CD4-positive, alpha-beta T cell treated with Interleukin-1 beta for 1 hour (primary cell): ENCODE results near the gene MYEF2.

ENCODE experiments used
- DNase-seq, 2 donors: peaks; one replicate each; pipeline ENCODE4 v3.0.0-alpha.2; 2020 to 2022

The MYEF2 gene

GRCh38 chr15:48086133-48086532, 92.0 kb downstream of the MYEF2 start:
- no peak for DNase-seq

GRCh38 chr15:48085591-48085930, 92.5 kb downstream of the MYEF2 start:
- DNase-seq: no peak

- DNase-seq: no peak
These were observed 93.1 kb downstream of the MYEF2 start for GRCh38 chr15:48084759-48085590.
